Osteoblast (primary cell): ENCODE results near the gene SCN7A. TPM values are rescaled to one million over a fixed set of nuclear protein-coding genes. Genes with fewer than 3 reads are reported as not detected.

Experiments used
- DNase-seq: peaks from one replicate; pipeline ENCODE4 v3.0.0; 2011; ENCODE audit warnings: low spot score, mixed read lengths; ENCODE audit not compliant: insufficient read length; ENCODE audit errors: missing footprints
- H2AFZ ChIP-seq: 2 replicates; pipeline ENCODE4 v1.6.0; 2011; ENCODE audit warnings: mild to moderate bottlenecking, low read length
- H3K27ac ChIP-seq: 2 replicates; pipeline ENCODE4 v1.5.1; 2011; ENCODE audit warnings: mild to moderate bottlenecking, low read depth, low read length, moderate library complexity
- H3K27me3 ChIP-seq: 2 replicates; pipeline ENCODE4 v1.6.0; 2012; ENCODE audit warnings: mild to moderate bottlenecking, control low read depth, inconsistent platforms, low read length, moderate library complexity; ENCODE audit not compliant: insufficient read depth
- H3K36me3 ChIP-seq: 2 replicates; pipeline ENCODE4 v1.5.1; 2011; ENCODE audit warnings: mild to moderate bottlenecking, low read length, control low read depth, moderate library complexity; ENCODE audit not compliant: insufficient read depth
- H3K4me1 ChIP-seq: 2 replicates; pipeline ENCODE4 v1.5.1; 2011; ENCODE audit warnings: mild to moderate bottlenecking, low read length, control low read depth, moderate library complexity; ENCODE audit not compliant: insufficient read depth
- H3K4me2 ChIP-seq: 2 replicates; pipeline ENCODE4 v1.6.0; 2011; ENCODE audit warnings: mild to moderate bottlenecking, low read length; ENCODE audit not compliant: insufficient read depth
- H3K4me3 ChIP-seq: fragments of 200-600 bp; sonication (generic); 3 replicates; pipeline ENCODE4 v1.5.1; 2012; ENCODE audit warnings: mild to moderate bottlenecking, low read length, inconsistent platforms; ENCODE audit not compliant: insufficient read depth
- H3K79me2 ChIP-seq: 2 replicates; pipeline ENCODE4 v1.6.0; 2012; ENCODE audit warnings: mild to moderate bottlenecking, low read length, control low read depth, inconsistent platforms; ENCODE audit not compliant: insufficient read depth
- H3K9me3 ChIP-seq: 2 replicates; pipeline ENCODE4 v1.5.1; 2011; ENCODE audit warnings: low read depth, low read length, control low read depth
- H4K20me1 ChIP-seq: 2 replicates; pipeline ENCODE4 v1.6.0; 2012; ENCODE audit warnings: mild to moderate bottlenecking, low read length, control low read depth; ENCODE audit not compliant: insufficient read depth
- total RNA-seq: library from RNA; depleted of rRNA; stranded (reverse); fragments of >200 nt; gene quantifications from 2 replicates; pipeline ENCODE4 v1.2.3, GENCODE V29; 2012
- TF ChIP-seq, protein P1 (sequence below): IDR thresholded peaks from 2 replicates; pipeline ENCODE4 v1.5.1; 2011; ENCODE audit warnings: mild to moderate bottlenecking, low read depth, low read length, moderate library complexity; ENCODE audit errors: extremely low read depth

SCN7A gene
- total RNA-seq, 1 donor: not detected

DNA sequence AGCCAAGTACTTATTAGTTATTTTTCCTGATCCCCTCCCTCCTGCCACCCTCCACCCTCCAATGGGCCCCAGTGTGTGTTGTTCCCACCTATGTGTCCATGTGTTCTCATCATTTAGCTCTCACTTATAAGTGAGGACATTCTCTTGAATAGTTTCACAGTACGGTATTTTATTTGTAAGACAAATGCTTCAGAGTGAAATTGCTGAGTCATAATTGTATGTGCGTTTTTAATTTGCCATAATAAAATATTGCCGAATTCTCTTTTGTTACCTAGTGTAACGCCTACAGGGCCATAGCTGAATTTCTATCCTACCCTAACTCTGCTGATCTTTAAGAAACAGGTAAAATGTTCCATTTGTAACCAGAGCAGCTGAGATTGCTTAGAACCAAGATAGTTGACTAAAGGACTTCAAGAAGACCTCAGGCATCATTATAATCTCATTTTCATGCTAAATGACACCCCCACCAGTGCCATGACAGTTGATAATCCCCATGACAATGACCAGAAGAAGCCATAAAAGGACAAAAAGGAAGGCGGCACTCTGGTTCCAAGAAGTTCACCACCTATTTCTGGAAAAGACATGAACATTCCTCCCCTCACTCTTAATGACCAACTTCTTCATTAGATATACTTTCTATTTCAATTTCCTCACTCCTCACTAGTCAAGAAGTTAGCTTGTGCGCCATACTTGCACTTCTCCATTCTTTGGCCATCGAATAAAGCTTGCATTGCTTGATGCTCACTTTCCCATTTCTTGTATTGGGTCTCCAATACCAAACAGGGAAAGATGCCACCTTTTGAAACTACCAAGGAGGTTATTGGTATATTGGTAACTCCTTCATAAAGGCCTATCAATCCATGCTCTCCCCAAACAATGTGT, 136.7 kb downstream of the SCN7A start:
- Histone ChIP-seq H3K27ac (no peak overlapping the region), H3K9me3 (no peaks in the 10 kb centered on the region), H3K79me2 (no peaks in the 10 kb centered on the region), H3K4me1 (peaks cover 3% of the 10 kb centered on the region), H3K4me2 (no peak overlapping the region), H3K4me3 (no peak overlapping the region), H2AFZ (no peak overlapping the region), H3K27me3 (no peaks in the 10 kb centered on the region), H3K36me3 (no peaks in the 10 kb centered on the region), H4K20me1 (no peaks in the 10 kb centered on the region)
- DNase-seq: no peak
- TF ChIP-seq, protein P1, sequence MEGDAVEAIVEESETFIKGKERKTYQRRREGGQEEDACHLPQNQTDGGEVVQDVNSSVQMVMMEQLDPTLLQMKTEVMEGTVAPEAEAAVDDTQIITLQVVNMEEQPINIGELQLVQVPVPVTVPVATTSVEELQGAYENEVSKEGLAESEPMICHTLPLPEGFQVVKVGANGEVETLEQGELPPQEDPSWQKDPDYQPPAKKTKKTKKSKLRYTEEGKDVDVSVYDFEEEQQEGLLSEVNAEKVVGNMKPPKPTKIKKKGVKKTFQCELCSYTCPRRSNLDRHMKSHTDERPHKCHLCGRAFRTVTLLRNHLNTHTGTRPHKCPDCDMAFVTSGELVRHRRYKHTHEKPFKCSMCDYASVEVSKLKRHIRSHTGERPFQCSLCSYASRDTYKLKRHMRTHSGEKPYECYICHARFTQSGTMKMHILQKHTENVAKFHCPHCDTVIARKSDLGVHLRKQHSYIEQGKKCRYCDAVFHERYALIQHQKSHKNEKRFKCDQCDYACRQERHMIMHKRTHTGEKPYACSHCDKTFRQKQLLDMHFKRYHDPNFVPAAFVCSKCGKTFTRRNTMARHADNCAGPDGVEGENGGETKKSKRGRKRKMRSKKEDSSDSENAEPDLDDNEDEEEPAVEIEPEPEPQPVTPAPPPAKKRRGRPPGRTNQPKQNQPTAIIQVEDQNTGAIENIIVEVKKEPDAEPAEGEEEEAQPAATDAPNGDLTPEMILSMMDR: no peak

Other genes starting within 250 kb of the SCN7A start
- 1.8 and 2.1 TPM in 2 replicates for gene SCN9A, start 118.3 kb downstream of the SCN7A start, total RNA-seq